NCI-H524 (cell line): ENCODE measurements around the gene BOLA2B.
"Not testable (repeated sequence)": the region's sequence is repeated elsewhere in the genome, so short reads cannot be mapped to it uniquely, and the experiment has no call there.

ENCODE experiments used
- DNase-seq, 2 experiments: peaks; one replicate each; lab custom pipeline; 2025; lab: John Stamatoyannopoulos, UW

Gene BOLA2B

GRCh38 chr16:30184096-30184890 lies 9.2 kb downstream of the BOLA2B start:
- DNase-seq, result no peak

GRCh38 chr16:30183233-30184095 lies 10.0 kb downstream of the BOLA2B start, which contains the start of gene CORO1A:
Gene CORO1A, plus strand, starts transcription at chr16:30183602. Its CDS starts 1,608 bp downstream, at chr16:30185210.
- peak; percentile 79 to 86 for DNase-seq

GRCh38 chr16:30180741-30181140 lies 12.7 kb downstream of the BOLA2B start:
- no peak for DNase-seq

GRCh38 chr16:30179931-30180330 lies 13.5 kb downstream of the BOLA2B start:
- DNase-seq, result no peak

- DNase-seq, result no peak
Observed at GRCh38 chr16:30179195-30179594, 14.3 kb downstream of the BOLA2B start.

GRCh38 chr16:30176876-30177275 lies 16.6 kb downstream of the BOLA2B start:
- not testable (repeated sequence) for DNase-seq

- DNase-seq, result no peak
Observed at GRCh38 chr16:30173054-30173453, 20.4 kb downstream of the BOLA2B start.

- not testable (repeated sequence) for DNase-seq
Observed at GRCh38 chr16:30170145-30170544, 23.3 kb downstream of the BOLA2B start.

GRCh38 chr16:30169416-30169815 lies 24.1 kb downstream of the BOLA2B start:
- DNase-seq, result not testable (repeated sequence)

- not testable (repeated sequence) for DNase-seq
Observed at GRCh38 chr16:30168746-30169145, 24.7 kb downstream of the BOLA2B start.

- no peak for DNase-seq
Observed at GRCh38 chr16:30166202-30166902, 27.1 kb downstream of the BOLA2B start.

- no peak for DNase-seq
Observed at GRCh38 chr16:30163538-30163937, 29.9 kb downstream of the BOLA2B start.

- no peak for DNase-seq
Observed at GRCh38 chr16:30157214-30157613, 36.3 kb downstream of the BOLA2B start.

GRCh38 chr16:30155188-30155587 lies 38.3 kb downstream of the BOLA2B start:
- DNase-seq, result no peak

GRCh38 chr16:30152517-30152916 lies 40.9 kb downstream of the BOLA2B start:
- no peak for DNase-seq

GRCh38 chr16:30151091-30151490 lies 42.4 kb downstream of the BOLA2B start:
- no peak for DNase-seq

GRCh38 chr16:30149250-30149930 lies 44.1 kb downstream of the BOLA2B start:
- DNase-seq, result no peak

- DNase-seq, result peak; percentile 28 to 68
Observed at GRCh38 chr16:30147843-30148510, 45.5 kb downstream of the BOLA2B start.

GRCh38 chr16:30145657-30146056 lies 47.8 kb downstream of the BOLA2B start:
- DNase-seq, result peak in 1 of 2 experiments; percentile 59

- no peak for DNase-seq
Observed at GRCh38 chr16:30144917-30145316, 48.5 kb downstream of the BOLA2B start.

GRCh38 chr16:30144017-30144416 lies 49.4 kb downstream of the BOLA2B start:
- no peak for DNase-seq
